22Rv1 (cell line): ENCODE measurements around the gene SPACA7.

Experiments used
- CTCF ChIP-seq: fragments of 450-650 bp; IDR thresholded peaks from 2 replicates; pipeline ENCODE4 v1.5.1; 2017; ENCODE audit warnings: mild to moderate bottlenecking
- ZFX ChIP-seq: fragments of 450-650 bp; IDR thresholded peaks from 2 replicates; pipeline ENCODE4 v1.6.1; 2017; ENCODE audit warnings: antibody characterized with exemption, borderline replicate concordance

DNA sequence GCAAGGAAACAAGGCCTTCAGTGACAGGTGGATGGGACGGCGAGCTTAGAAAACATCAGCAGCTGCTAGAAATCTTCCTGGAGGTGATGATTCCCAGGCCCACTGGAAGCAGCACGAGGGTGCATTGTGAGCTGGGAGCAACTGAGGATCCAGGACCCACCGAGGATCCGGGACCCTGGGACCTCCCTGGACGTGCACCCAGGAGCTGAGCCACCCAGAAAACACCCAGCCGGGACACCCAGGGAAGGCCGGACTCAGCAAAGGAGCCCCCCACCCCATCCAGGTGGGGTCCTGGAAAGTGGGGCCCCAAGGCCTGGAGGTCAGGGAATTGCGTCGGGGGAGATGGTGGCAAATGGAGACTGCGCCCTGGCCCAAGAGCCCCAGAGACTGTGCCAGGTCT lies 22.3 kb upstream of the SPACA7 start:
- TF ChIP-seq CTCF: no peak
- TF ChIP-seq ZFX: no peak
